MM.1S (cell line): Measurements from ENCODE around the gene ARL6IP5.

Source experiments
- DNase-seq: peaks from one replicate; pipeline ENCODE4 v3.0.0-alpha.2; 2015
- H2AFZ ChIP-seq: fragments of 300-600 bp; sonication (generic); 2 replicates; pipeline ENCODE4 v1.6.0; 2016; ENCODE audit warnings: antibody characterized with exemption, low read length
- H3F3A ChIP-seq: fragments of 300-600 bp; sonication (generic); 2 replicates; pipeline ENCODE4 v1.6.1; 2016; ENCODE audit warnings: mild to moderate bottlenecking, antibody characterized with exemption, low read length, moderate library complexity, mixed read lengths; ENCODE audit not compliant: insufficient read depth
- H3K27ac ChIP-seq: fragments of 300-600 bp; sonication (generic); 2 replicates; pipeline ENCODE4 v1.5.1; 2016; ENCODE audit warnings: mild to moderate bottlenecking, low read length
- H3K27me3 ChIP-seq: fragments of 300-600 bp; sonication (generic); replicated peaks from 2 replicates; pipeline ENCODE4 v1.6.0; 2016; ENCODE audit warnings: low read length; ENCODE audit not compliant: insufficient read depth
- H3K36me3 ChIP-seq: fragments of 300-600 bp; sonication (generic); replicated peaks from 2 replicates; pipeline ENCODE4 v1.6.1; 2016; ENCODE audit warnings: mild to moderate bottlenecking, low read length, mixed read lengths; ENCODE audit not compliant: insufficient read depth
- H3K4me1 ChIP-seq: fragments of 300-600 bp; sonication (generic); 2 replicates; pipeline ENCODE4 v1.6.1; 2016; ENCODE audit warnings: low read length, mixed read lengths
- H3K4me2 ChIP-seq: fragments of 300-600 bp; sonication (generic); 2 replicates; pipeline ENCODE4 v1.6.0; 2016; ENCODE audit warnings: low read depth, low read length
- H3K4me3 ChIP-seq: fragments of 300-600 bp; sonication (generic); 2 replicates; pipeline ENCODE4 v1.5.1; 2016; ENCODE audit warnings: low read length, mixed read lengths
- H3K79me2 ChIP-seq: fragments of 300-600 bp; sonication (generic); 2 replicates; pipeline ENCODE4 v1.6.1; 2016; ENCODE audit warnings: mixed run types, low read length, mixed read lengths
- H3K9ac ChIP-seq: fragments of 300-600 bp; sonication (generic); 2 replicates; pipeline ENCODE4 v1.6.1; 2016; ENCODE audit warnings: low read length, mixed read lengths
- H3K9me2 ChIP-seq: fragments of 300-600 bp; sonication (generic); replicated peaks from 2 replicates; pipeline ENCODE4 v1.6.1; 2016; ENCODE audit warnings: mild to moderate bottlenecking, low read length, mixed read lengths; ENCODE audit not compliant: insufficient read depth
- H3K9me3 ChIP-seq: fragments of 300-600 bp; sonication (generic); replicated peaks from 2 replicates; pipeline ENCODE4 v1.6.1; 2016; ENCODE audit warnings: mild to moderate bottlenecking, low read length, mixed read lengths; ENCODE audit not compliant: insufficient read depth
- H4K20me1 ChIP-seq: fragments of 300-600 bp; sonication (generic); 2 replicates; pipeline ENCODE4 v1.6.1; 2016; ENCODE audit warnings: mild to moderate bottlenecking, low read length, moderate library complexity, mixed read lengths; ENCODE audit not compliant: insufficient read depth
- EZH2 ChIP-seq: fragments of 300-600 bp; sonication (generic); optimal IDR thresholded peaks from 2 replicates; pipeline ENCODE3; 2017; ENCODE audit warnings: low read depth, mild to moderate bottlenecking, antibody characterized with exemption, low read length, mixed read lengths
- EZH2phosphoT487 ChIP-seq: fragments of 300-600 bp; sonication (generic); IDR thresholded peaks from 2 replicates; pipeline ENCODE4 v1.6.1; 2018; ENCODE audit warnings: antibody characterized with exemption, low read length
- TF ChIP-seq, protein P1 (sequence below): fragments of 300-600 bp; sonication (generic); IDR thresholded peaks from 2 replicates; pipeline ENCODE4 v1.5.1; 2016; ENCODE audit warnings: antibody characterized with exemption, low read length, mixed read lengths

The ARL6IP5 gene

DNA sequence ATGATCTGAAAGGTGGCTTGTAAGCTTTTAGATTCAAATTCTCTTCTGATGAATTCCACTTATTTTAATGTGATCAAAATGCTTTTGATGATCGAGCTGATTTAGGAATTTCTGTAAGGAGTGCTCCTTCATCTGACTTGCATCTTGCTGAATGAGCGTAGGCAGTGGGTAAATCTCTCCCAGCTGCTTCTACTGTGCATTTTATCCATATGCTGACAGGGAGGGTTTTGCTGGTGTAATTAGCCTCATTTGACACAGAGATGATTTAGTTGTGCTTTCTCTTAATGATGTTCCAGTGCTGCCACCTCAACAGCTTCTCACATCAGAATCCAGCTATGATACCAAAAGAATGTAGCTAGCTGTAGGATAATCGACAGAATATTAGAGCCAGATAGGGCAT lies 41.5 kb downstream of the ARL6IP5 start:
- DNase-seq = no peak
- no peaks in the 10 kb centered on the region for H3K27me3 ChIP-seq
- H3K4me3 ChIP-seq = no peak overlapping the region
- no peak for TF ChIP-seq EZH2phosphoT487
- no peak for TF ChIP-seq EZH2
- TF ChIP-seq, protein P1, sequence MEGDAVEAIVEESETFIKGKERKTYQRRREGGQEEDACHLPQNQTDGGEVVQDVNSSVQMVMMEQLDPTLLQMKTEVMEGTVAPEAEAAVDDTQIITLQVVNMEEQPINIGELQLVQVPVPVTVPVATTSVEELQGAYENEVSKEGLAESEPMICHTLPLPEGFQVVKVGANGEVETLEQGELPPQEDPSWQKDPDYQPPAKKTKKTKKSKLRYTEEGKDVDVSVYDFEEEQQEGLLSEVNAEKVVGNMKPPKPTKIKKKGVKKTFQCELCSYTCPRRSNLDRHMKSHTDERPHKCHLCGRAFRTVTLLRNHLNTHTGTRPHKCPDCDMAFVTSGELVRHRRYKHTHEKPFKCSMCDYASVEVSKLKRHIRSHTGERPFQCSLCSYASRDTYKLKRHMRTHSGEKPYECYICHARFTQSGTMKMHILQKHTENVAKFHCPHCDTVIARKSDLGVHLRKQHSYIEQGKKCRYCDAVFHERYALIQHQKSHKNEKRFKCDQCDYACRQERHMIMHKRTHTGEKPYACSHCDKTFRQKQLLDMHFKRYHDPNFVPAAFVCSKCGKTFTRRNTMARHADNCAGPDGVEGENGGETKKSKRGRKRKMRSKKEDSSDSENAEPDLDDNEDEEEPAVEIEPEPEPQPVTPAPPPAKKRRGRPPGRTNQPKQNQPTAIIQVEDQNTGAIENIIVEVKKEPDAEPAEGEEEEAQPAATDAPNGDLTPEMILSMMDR = no peak
- no peaks in the 10 kb centered on the region for H3K36me3 ChIP-seq
- no peak overlapping the region for H3K4me2 ChIP-seq
- no peaks in the 10 kb centered on the region; the same call in 1 of the 2 replicates for H3K4me1 ChIP-seq
- H3K27ac ChIP-seq = no peak overlapping the region
- no peaks in the 10 kb centered on the region for H3K79me2 ChIP-seq
- H3K9ac ChIP-seq = no peak overlapping the region
- no peaks in the 10 kb centered on the region for H3K9me3 ChIP-seq
- H3K9me2 ChIP-seq = no peaks in the 10 kb centered on the region
- no peak overlapping the region for H2AFZ ChIP-seq
- no peaks in the 10 kb centered on the region for H3F3A ChIP-seq
- no peaks in the 10 kb centered on the region for H4K20me1 ChIP-seq

DNA sequence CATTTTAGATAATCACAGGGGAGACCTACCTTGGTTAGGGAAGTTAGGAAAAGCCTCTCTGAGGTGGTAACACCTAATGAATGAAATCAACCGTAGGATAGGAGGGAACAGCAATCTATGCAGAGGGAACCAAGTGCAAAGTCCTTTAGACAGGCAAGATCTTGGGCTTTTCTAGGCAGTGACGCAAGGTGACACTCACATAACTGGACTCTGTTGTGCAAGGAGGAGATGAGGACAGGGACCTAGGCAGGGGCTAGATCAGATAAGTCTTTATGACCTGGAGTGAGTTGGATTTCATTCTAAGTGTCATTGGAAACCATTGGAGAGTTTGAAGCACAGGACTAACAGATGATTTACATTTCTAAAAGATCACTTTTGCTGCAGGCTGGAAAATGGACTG lies 42.3 kb downstream of the ARL6IP5 start:
- no peaks in the 10 kb centered on the region for H3K36me3 ChIP-seq
- H3K27me3 ChIP-seq = no peaks in the 10 kb centered on the region
- no peak overlapping the region for H3K4me3 ChIP-seq
- H3K9me3 ChIP-seq = no peaks in the 10 kb centered on the region
- DNase-seq = no peak
- H3K4me2 ChIP-seq = no peak overlapping the region
- no peaks in the 10 kb centered on the region for H4K20me1 ChIP-seq
- no peak overlapping the region for H2AFZ ChIP-seq
- H3K9me2 ChIP-seq = no peaks in the 10 kb centered on the region
- H3F3A ChIP-seq = no peaks in the 10 kb centered on the region
- H3K9ac ChIP-seq = no peak overlapping the region
- no peak overlapping the region for H3K27ac ChIP-seq
- H3K79me2 ChIP-seq = no peaks in the 10 kb centered on the region
- H3K4me1 ChIP-seq = no peaks in the 10 kb centered on the region
- TF ChIP-seq EZH2 = no peak
- TF ChIP-seq EZH2phosphoT487 = no peak
- TF ChIP-seq, protein P1 = no peak

DNA sequence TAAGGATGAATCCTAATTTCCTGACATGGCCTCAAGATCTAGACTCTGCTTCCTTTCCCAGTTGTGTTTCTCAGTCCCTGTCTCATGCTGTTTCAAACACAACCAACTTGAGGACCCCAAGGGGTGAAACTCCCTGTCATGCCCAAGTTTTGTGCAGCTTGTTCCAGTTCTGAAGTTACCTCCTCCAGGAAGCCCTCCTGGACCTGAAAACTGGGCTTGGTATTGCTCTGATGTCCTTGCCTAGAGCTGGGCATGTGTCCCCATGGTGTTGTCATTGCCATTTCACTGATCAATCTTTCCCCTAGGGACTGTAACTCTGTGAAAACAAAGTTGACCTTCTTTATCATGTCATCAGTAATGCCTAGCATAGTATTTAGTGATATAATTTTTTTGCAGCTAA lies 43.8 kb downstream of the ARL6IP5 start:
- no peaks in the 10 kb centered on the region for H3K4me1 ChIP-seq
- no peak overlapping the region for H3K27ac ChIP-seq
- DNase-seq = no peak
- no peaks in the 10 kb centered on the region for H3F3A ChIP-seq
- no peaks in the 10 kb centered on the region for H3K27me3 ChIP-seq
- H2AFZ ChIP-seq = no peak overlapping the region
- H3K4me2 ChIP-seq = no peak overlapping the region
- H4K20me1 ChIP-seq = no peaks in the 10 kb centered on the region
- H3K4me3 ChIP-seq = no peak overlapping the region
- H3K9me2 ChIP-seq = no peaks in the 10 kb centered on the region
- H3K9ac ChIP-seq = no peak overlapping the region
- H3K9me3 ChIP-seq = no peaks in the 10 kb centered on the region
- H3K36me3 ChIP-seq = no peaks in the 10 kb centered on the region
- TF ChIP-seq, protein P1 = no peak
- no peak for TF ChIP-seq EZH2
- no peaks in the 10 kb centered on the region for H3K79me2 ChIP-seq
